ENCODE data around the gene ZNF438. TPM values are rescaled to one million over a fixed set of nuclear protein-coding genes. Genes with fewer than 3 reads are reported as not detected.
A peak's percentile ranks its signal among the peaks of the same experiment; 100 is the strongest.

The ZNF438 gene
- total RNA-seq, 2 donors from 2014 or later: 10.6 to 14.5 TPM

DNA sequence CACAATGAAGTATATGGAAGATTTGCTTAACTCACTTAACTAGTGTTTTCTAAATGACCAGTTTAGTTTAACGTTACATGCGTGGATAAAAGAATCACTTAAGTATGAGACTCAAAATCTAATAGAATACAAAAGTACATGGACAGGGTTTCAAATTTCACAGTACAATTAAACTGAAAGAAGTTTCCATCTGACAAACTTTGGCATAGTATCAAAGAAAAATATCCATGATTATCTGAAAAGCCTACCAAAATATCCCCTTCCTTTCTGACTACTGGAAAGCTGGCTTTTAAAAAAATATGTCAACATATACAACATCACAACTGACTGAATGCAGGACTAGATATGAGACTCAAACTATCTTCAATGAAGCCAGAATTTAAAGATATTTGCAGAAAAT lies 164.8 kb downstream of the ZNF438 start:
- TF ChIP-seq, protein P1, sequence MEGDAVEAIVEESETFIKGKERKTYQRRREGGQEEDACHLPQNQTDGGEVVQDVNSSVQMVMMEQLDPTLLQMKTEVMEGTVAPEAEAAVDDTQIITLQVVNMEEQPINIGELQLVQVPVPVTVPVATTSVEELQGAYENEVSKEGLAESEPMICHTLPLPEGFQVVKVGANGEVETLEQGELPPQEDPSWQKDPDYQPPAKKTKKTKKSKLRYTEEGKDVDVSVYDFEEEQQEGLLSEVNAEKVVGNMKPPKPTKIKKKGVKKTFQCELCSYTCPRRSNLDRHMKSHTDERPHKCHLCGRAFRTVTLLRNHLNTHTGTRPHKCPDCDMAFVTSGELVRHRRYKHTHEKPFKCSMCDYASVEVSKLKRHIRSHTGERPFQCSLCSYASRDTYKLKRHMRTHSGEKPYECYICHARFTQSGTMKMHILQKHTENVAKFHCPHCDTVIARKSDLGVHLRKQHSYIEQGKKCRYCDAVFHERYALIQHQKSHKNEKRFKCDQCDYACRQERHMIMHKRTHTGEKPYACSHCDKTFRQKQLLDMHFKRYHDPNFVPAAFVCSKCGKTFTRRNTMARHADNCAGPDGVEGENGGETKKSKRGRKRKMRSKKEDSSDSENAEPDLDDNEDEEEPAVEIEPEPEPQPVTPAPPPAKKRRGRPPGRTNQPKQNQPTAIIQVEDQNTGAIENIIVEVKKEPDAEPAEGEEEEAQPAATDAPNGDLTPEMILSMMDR (IDR thresholded peaks at IDR 0.05): no peak
- H3K4me1 ChIP-seq (ENCODE audit: control insufficient read depth in 1 of 2, low read depth in 2 of 2): peaks cover 0 to 13% of the 10 kb centered on the region in 2 donors
- H3K4me3 ChIP-seq: no peak overlapping the region
- H3K36me3 ChIP-seq: no peaks in the 10 kb centered on the region
- ATAC-seq (ENCODE audit: insufficient number of reproducible peaks, low FRiP score, low read depth): no peak
- H3K27me3 ChIP-seq (replicated peaks; ENCODE audit: insufficient read depth): no peaks in the 10 kb centered on the region
- H3K27ac ChIP-seq: no peak overlapping the region
- no peak for DNase-seq (ENCODE audit: low spot score)
- H3K9me3 ChIP-seq: no peaks in the 10 kb centered on the region

DNA sequence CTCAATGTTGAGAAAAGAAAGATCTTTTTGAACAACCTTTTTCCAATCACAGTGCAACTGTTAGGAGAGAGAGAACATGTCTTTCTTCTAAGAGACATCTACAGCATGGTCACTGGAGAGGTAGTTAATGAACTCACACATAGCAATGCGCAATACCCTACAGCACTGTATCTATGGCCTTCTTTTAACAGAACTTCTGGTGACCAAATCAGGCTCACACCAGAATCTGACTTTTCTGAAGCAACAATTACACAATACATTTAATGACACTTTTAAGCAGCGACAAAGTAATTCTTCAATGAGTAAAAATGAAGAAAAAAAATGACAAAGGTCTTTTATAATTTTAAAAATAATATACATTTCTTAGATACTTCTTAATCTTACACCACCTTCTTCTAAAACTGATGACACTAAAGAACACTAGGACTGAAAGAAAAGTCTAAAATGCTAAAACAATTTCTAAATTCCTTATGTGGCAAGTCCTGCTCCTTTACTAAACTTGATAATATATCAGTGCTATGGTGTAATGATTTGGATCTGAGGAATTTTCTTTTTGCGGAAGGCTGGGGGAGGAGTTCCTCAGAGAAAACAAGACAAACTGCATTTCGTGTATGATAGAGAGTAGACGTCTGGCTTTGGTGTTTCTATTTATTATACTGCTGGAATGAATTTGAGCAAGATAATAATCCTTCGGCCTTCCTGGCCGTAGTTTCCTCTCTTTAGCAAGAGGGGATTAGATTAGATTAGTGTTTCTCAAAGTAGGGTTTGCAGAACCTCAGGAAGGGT lies 166.3 kb downstream of the ZNF438 start:
- peak overlapping the region in 1 of 2 donors; percentile 8 for H3K27ac ChIP-seq
- H3K9me3 ChIP-seq: no peaks in the 10 kb centered on the region
- no peak for ATAC-seq (ENCODE audit: insufficient number of reproducible peaks, low FRiP score, low read depth)

DNA sequence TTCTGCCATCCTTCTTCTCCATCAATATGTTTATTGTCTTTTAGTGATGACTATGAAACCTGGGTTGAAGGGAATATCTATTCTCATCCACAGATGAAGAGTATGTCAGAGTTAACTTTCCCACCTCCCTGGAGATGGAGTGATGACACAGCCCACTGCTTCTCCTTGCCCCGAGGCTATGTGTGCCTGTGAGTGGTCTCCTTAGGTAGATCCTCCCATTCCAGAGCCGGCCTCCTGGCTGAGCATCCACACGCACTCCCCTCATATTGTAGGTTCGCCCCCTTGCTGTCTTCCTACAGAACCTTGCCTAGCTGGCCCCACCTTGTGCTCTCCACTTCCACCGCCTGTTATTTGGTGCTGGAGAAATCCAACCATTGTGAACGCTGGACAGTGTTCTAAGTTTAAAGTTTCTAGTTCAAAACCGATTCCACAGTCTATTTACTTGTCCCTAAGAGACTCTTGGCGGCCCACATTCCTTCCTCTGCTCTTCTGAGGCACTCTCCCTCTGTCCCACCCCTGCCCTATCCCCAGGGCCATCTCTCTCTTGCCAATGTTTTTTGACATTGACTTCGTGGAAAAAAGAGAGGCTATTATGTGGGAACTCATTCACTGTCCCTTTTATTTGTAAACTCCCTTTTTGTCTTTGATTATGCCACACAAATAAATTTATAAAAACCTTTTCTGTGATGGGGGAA lies 168.0 kb downstream of the ZNF438 start:
- ATAC-seq (ENCODE audit: insufficient number of reproducible peaks, low FRiP score, low read depth): no peak
- Histone ChIP-seq H3K4me1 (ENCODE audit: control insufficient read depth in 1 of 2, low read depth in 2 of 2) (peaks cover 0 to under 1% of the 10 kb centered on the region in 2 donors), H3K4me3 (no peak overlapping the region), H3K36me3 (no peaks in the 10 kb centered on the region), H3K9me3 (no peaks in the 10 kb centered on the region), H3K27ac (no peak overlapping the region), H3K27me3 (replicated peaks; ENCODE audit: insufficient read depth) (no peaks in the 10 kb centered on the region)
- TF ChIP-seq, protein P1 (IDR thresholded peaks at IDR 0.05): no peak
- no peak for DNase-seq (ENCODE audit: low spot score)

More for the DNA sequence above, 166.3 kb downstream of the ZNF438 start:
- H3K4me1 ChIP-seq (ENCODE audit: control insufficient read depth in 1 of 2, low read depth in 2 of 2): peaks cover 0 to 2% of the 10 kb centered on the region in 2 donors
- DNase-seq (ENCODE audit: low spot score): no peak
- TF ChIP-seq, protein P1 (IDR thresholded peaks at IDR 0.05): no peak
- H3K4me3 ChIP-seq: peak overlapping the region; percentile 45
- no peaks in the 10 kb centered on the region for H3K36me3 ChIP-seq
- H3K27me3 ChIP-seq (replicated peaks; ENCODE audit: insufficient read depth): no peaks in the 10 kb centered on the region

DNA sequence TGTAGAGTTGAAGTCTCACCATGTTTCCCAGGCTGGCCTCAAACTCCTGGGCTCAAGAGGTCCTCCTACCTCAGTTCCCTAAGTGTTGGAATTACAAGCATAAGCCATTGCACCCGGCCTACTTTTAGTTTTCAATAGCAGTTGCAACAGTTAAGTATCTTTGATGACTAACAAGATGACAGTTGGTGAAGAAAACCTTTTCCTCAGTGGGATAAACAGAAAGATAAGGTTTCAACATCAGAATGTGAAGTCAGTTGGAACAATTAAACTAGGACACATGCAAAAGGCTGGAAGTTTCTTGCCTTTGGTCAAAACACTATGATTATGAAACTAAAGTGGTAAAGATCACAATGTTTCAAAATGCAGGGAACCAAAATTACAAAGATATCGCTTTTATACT lies 169.2 kb downstream of the ZNF438 start:
- no peak overlapping the region for H3K4me3 ChIP-seq
- ATAC-seq (ENCODE audit: insufficient number of reproducible peaks, low FRiP score, low read depth): no peak
- TF ChIP-seq, protein P1 (IDR thresholded peaks at IDR 0.05): no peak
- H3K36me3 ChIP-seq: no peaks in the 10 kb centered on the region
- no peaks in the 10 kb centered on the region for H3K9me3 ChIP-seq
- no peak overlapping the region for H3K27ac ChIP-seq
- no peaks in the 10 kb centered on the region for H3K27me3 ChIP-seq (replicated peaks; ENCODE audit: insufficient read depth)
- no peak for DNase-seq (ENCODE audit: low spot score)
- H3K4me1 ChIP-seq (ENCODE audit: control insufficient read depth in 1 of 2, low read depth in 2 of 2): peaks cover 5 to 12% of the 10 kb centered on the region in 2 donors

DNA sequence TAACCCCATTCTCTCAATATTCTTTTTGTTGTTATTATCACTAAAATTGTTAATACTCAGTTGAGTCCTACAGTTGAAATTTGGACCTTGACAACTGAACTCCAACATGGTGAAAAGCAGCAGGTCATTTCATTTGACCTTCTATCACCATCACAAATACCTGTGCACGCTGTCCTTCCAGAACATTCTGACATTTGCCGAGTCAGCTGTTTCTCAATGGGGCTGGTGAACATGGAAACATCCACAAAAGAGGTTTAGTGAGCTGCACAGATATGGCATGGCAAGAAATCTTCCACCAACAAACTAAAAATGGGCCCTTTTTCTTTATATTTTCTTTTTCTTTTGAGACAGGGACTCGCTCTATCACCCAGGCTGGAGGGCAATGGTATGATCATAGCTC lies 169.7 kb downstream of the ZNF438 start:
- TF ChIP-seq, protein P1 (IDR thresholded peaks at IDR 0.05): no peak
- peaks cover 5 to 15% of the 10 kb centered on the region in 2 donors for H3K4me1 ChIP-seq (ENCODE audit: control insufficient read depth in 1 of 2, low read depth in 2 of 2)
- no peaks in the 10 kb centered on the region for H3K9me3 ChIP-seq
- ATAC-seq (ENCODE audit: insufficient number of reproducible peaks, low FRiP score, low read depth) (no peak), DNase-seq (ENCODE audit: low spot score) (no peak)
- no peaks in the 10 kb centered on the region for H3K36me3 ChIP-seq
- H3K27ac ChIP-seq: no peak overlapping the region
- H3K4me3 ChIP-seq: no peak overlapping the region
- no peaks in the 10 kb centered on the region for H3K27me3 ChIP-seq (replicated peaks; ENCODE audit: insufficient read depth)
